WTC11 (cell line): ENCODE measurements around the gene TRPM2. TPM values are rescaled to one million over a fixed set of nuclear protein-coding genes. Genes with fewer than 3 reads are reported as not detected.
"Not testable (repeated sequence)": the region's sequence is repeated elsewhere in the genome, so short reads cannot be mapped to it uniquely, and the experiment has no call there.

Experiments
- ATAC-seq: fragments of 200-7000 bp; cut with Tn5 transposase; 2 replicates; pipeline ENCODE4 v1.10.0; 2021; ENCODE audit warnings: mild to moderate bottlenecking, moderate library complexity
- CTCF ChIA-PET: fragments of 300-600 bp; sonication (Branson Sonifier 250); formaldehyde crosslinking; loops from one replicate; lab custom pipeline; 2021; ENCODE audit warnings: antibody characterized with exemption; lab: Charles Lee
- POLR2A ChIA-PET: fragments of 350-600 bp; sonication (Branson Sonifier 250); formaldehyde crosslinking; loops from one replicate; lab custom pipeline; 2021; ENCODE audit warnings: antibody characterized with exemption; lab: Charles Lee
- DNase-seq: peaks from one replicate; pipeline ENCODE4 v3.0.0; 2021; ENCODE audit warnings: low spot score
- H3K27ac Mint-ChIP-seq: 2 replicates; pipeline ENCODE4 v1.8.0; 2021; ENCODE audit warnings: mixed read lengths
- H3K27me3 Mint-ChIP-seq: 2 replicates; pipeline ENCODE4 v1.8.0; 2021; ENCODE audit warnings: low read depth, mild to moderate bottlenecking, moderate library complexity, mixed read lengths
- H3K36me3 Mint-ChIP-seq: 2 replicates; pipeline ENCODE4 v1.8.0; 2021; ENCODE audit warnings: mixed read lengths
- H3K4me1 Mint-ChIP-seq: 2 replicates; pipeline ENCODE4 v1.8.0; 2022; ENCODE audit warnings: mixed read lengths
- H3K4me3 Mint-ChIP-seq: 2 replicates; pipeline ENCODE4 v1.8.0; 2021; ENCODE audit warnings: mild to moderate bottlenecking, moderate library complexity, mixed read lengths
- H3K9me3 Mint-ChIP-seq: 2 replicates; pipeline ENCODE4 v1.8.0; 2021; ENCODE audit warnings: mixed read lengths
- ELF4 ChIP-seq: sonication (generic); formaldehyde crosslinking; IDR thresholded peaks from 2 replicates; pipeline ENCODE4 v1.8.1; 2022; ENCODE audit warnings: low read depth, mild to moderate bottlenecking, moderate library complexity, missing genetic modification reagents
- GRHL2 ChIP-seq: fragments of 250-450 bp; sonication (Bioruptor Pico); IDR thresholded peaks from 2 replicates; pipeline ENCODE4 v1.8.0; 2022; ENCODE audit warnings: mild to moderate bottlenecking, moderate library complexity; ENCODE audit not compliant: insufficient replicate concordance, severe bottlenecking
- JAZF1 ChIP-seq: fragments of 250-450 bp; sonication (Bioruptor Pico); IDR thresholded peaks from 2 replicates; pipeline ENCODE4 v1.9.0; 2021; ENCODE audit warnings: moderate library complexity, mild to moderate bottlenecking, inconsistent platforms
- MYBL2 ChIP-seq: sonication (generic); formaldehyde crosslinking; IDR thresholded peaks from 2 replicates; pipeline ENCODE4 v1.8.1; 2023; ENCODE audit warnings: mild to moderate bottlenecking, moderate library complexity, missing genetic modification reagents
- NR1H2 ChIP-seq: sonication (generic); formaldehyde crosslinking; IDR thresholded peaks from 2 replicates; pipeline ENCODE4 v1.9.0; 2021; ENCODE audit warnings: mild to moderate bottlenecking, moderate library complexity, missing genetic modification reagents
- TEAD1 ChIP-seq: sonication (generic); formaldehyde crosslinking; IDR thresholded peaks from 2 replicates; pipeline ENCODE4 v1.8.0; 2022; ENCODE audit warnings: mild to moderate bottlenecking, missing genetic modification reagents
- ZNF121 ChIP-seq: sonication (generic); formaldehyde crosslinking; IDR thresholded peaks from 2 replicates; pipeline ENCODE4 v1.8.0; 2023; ENCODE audit warnings: missing genetic modification reagents
- ZNF138 ChIP-seq: sonication (generic); formaldehyde crosslinking; conservative IDR thresholded peaks from 2 replicates; pipeline ENCODE4 v1.8.1; 2022; ENCODE audit warnings: mild to moderate bottlenecking, moderate library complexity, missing genetic modification reagents
- ZNF232 ChIP-seq: sonication (generic); formaldehyde crosslinking; IDR thresholded peaks from 2 replicates; pipeline ENCODE4 v1.8.0; 2022; ENCODE audit warnings: mild to moderate bottlenecking, missing genetic modification reagents
- ZNF263 ChIP-seq: sonication (generic); formaldehyde crosslinking; IDR thresholded peaks from 2 replicates; pipeline ENCODE4 v1.8.1; 2022; ENCODE audit warnings: low read depth, mild to moderate bottlenecking, moderate library complexity, missing genetic modification reagents
- ZNF671 ChIP-seq: fragments of 250-450 bp; sonication (Bioruptor Pico); IDR thresholded peaks from 2 replicates; pipeline ENCODE4 v1.8.0; 2021; ENCODE audit warnings: mild to moderate bottlenecking
- total RNA-seq: library from RNA; stranded (reverse); gene quantifications from 3 replicates; pipeline ENCODE4 v1.2.3, GENCODE V29; 2021
- TF ChIP-seq, protein P1 (sequence below): sonication (generic); formaldehyde crosslinking; IDR thresholded peaks from 2 replicates; pipeline ENCODE4 v1.8.0; 2023; ENCODE audit warnings: missing genetic modification reagents, mild to moderate bottlenecking, borderline replicate concordance
- TF ChIP-seq, protein P2 (sequence below): sonication (generic); formaldehyde crosslinking; IDR thresholded peaks from 2 replicates; pipeline ENCODE4 v1.8.1; 2023; ENCODE audit warnings: mild to moderate bottlenecking, missing genetic modification reagents
- TF ChIP-seq, protein P3 (sequence below): sonication (generic); formaldehyde crosslinking; IDR thresholded peaks from 2 replicates; pipeline ENCODE4 v1.8.1; 2022; ENCODE audit warnings: low read depth, mild to moderate bottlenecking, moderate library complexity, missing genetic modification reagents, borderline replicate concordance
- TF ChIP-seq, protein P4 (sequence below): sonication (generic); formaldehyde crosslinking; IDR thresholded peaks from 2 replicates; pipeline ENCODE4 v1.8.1; 2023; ENCODE audit warnings: mild to moderate bottlenecking, missing genetic modification reagents, borderline replicate concordance
- TF ChIP-seq, protein P5 (sequence below): fragments of 250-450 bp; sonication (Bioruptor Pico); IDR thresholded peaks from 2 replicates; pipeline ENCODE4 v1.9.0; 2021; ENCODE audit warnings: mild to moderate bottlenecking, borderline replicate concordance

Gene TRPM2
- total RNA-seq, 1 experiment from 2014 or later, result 0.92 TPM

DNA sequence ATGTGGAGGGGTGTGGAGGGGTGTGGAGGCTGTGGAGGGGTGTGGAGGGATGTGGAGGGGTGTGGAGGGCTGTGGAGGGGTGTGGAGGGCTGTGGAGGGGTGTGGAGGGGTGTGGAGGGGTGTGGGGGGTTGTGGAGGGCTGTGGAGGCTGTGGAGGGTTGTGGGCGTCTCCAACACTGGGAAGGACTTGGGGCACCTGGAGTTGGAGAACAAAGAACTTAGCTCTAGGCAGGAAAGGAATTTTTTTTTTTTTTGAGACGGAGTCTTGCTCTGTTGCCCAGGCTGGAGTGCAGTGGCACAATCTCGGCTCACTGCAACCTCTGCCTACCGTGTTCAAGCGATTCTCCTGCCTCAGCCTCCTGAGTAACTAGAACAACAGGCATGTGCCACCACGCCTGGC, 43.4 kb downstream of the TRPM2 start:
- H3K4me1 Mint-ChIP-seq, H3K27ac Mint-ChIP-seq, H3K4me3 Mint-ChIP-seq, POLR2A ChIA-PET, CTCF ChIA-PET, ATAC-seq, H3K36me3 Mint-ChIP-seq, H3K27me3 Mint-ChIP-seq, DNase-seq: not testable (repeated sequence)
- TF ChIP-seq ZNF121 (CRISPR knock-in tag), result 0 out of 2 replicates have a peak, but pooled peaks have one; percentile 12
- peaks cover 14% of the 10 kb centered on the region for H3K9me3 Mint-ChIP-seq

DNA sequence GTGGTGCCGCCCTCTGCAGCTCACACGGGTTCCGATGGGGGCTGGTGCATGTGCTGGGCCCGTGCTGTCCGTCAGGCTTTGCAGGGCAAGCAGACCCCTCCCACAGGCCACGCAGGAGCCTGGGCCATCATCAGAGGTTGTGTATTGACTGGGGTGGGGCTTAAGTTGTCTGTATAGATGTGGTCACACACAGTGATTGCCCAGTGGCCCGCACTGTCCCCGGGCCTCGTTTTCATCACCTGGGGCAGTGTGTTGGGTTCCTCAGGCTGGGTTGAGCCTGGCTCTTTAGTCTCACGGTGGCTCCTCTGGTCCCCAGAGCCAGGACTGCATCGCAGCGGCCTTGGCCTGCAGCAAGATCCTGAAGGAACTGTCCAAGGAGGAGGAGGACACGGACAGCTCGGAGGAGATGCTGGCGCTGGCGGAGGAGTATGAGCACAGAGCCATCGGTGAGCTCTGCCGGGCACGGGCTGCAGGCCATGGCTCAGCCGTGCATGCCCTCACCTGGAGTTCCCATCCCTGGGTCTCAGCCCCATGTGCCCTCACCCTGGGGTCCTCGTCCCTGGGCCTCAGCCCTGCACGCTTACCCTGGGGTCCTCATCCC, 44.1 kb downstream of the TRPM2 start:
- ChIA-PET POLR2A (no interaction called here), CTCF (no interaction called here)
- H3K27ac Mint-ChIP-seq, result no peak overlapping the region
- H3K9me3 Mint-ChIP-seq, result peaks cover 14% of the 10 kb centered on the region
- H3K4me1 Mint-ChIP-seq, result no peaks in the 10 kb centered on the region
- H3K36me3 Mint-ChIP-seq, result no peaks in the 10 kb centered on the region
- no peak for DNase-seq
- H3K27me3 Mint-ChIP-seq, result no peaks in the 10 kb centered on the region
- TF ChIP-seq ELF4 (CRISPR knock-in tag) (no peak), ZNF263 (no peak), ZNF232 (CRISPR knock-in tag) (no peak), JAZF1 (CRISPR knock-in tag) (no peak), NR1H2 (CRISPR knock-in tag) (no peak), GRHL2 (CRISPR knock-in tag) (no peak), TEAD1 (CRISPR knock-in tag) (no peak), MYBL2 (CRISPR knock-in tag) (no peak)
- TF ChIP-seq, protein P1, sequence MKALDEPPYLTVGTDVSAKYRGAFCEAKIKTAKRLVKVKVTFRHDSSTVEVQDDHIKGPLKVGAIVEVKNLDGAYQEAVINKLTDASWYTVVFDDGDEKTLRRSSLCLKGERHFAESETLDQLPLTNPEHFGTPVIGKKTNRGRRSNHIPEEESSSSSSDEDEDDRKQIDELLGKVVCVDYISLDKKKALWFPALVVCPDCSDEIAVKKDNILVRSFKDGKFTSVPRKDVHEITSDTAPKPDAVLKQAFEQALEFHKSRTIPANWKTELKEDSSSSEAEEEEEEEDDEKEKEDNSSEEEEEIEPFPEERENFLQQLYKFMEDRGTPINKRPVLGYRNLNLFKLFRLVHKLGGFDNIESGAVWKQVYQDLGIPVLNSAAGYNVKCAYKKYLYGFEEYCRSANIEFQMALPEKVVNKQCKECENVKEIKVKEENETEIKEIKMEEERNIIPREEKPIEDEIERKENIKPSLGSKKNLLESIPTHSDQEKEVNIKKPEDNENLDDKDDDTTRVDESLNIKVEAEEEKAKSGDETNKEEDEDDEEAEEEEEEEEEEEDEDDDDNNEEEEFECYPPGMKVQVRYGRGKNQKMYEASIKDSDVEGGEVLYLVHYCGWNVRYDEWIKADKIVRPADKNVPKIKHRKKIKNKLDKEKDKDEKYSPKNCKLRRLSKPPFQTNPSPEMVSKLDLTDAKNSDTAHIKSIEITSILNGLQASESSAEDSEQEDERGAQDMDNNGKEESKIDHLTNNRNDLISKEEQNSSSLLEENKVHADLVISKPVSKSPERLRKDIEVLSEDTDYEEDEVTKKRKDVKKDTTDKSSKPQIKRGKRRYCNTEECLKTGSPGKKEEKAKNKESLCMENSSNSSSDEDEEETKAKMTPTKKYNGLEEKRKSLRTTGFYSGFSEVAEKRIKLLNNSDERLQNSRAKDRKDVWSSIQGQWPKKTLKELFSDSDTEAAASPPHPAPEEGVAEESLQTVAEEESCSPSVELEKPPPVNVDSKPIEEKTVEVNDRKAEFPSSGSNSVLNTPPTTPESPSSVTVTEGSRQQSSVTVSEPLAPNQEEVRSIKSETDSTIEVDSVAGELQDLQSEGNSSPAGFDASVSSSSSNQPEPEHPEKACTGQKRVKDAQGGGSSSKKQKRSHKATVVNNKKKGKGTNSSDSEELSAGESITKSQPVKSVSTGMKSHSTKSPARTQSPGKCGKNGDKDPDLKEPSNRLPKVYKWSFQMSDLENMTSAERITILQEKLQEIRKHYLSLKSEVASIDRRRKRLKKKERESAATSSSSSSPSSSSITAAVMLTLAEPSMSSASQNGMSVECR, result no peak
- TF ChIP-seq, protein P2, sequence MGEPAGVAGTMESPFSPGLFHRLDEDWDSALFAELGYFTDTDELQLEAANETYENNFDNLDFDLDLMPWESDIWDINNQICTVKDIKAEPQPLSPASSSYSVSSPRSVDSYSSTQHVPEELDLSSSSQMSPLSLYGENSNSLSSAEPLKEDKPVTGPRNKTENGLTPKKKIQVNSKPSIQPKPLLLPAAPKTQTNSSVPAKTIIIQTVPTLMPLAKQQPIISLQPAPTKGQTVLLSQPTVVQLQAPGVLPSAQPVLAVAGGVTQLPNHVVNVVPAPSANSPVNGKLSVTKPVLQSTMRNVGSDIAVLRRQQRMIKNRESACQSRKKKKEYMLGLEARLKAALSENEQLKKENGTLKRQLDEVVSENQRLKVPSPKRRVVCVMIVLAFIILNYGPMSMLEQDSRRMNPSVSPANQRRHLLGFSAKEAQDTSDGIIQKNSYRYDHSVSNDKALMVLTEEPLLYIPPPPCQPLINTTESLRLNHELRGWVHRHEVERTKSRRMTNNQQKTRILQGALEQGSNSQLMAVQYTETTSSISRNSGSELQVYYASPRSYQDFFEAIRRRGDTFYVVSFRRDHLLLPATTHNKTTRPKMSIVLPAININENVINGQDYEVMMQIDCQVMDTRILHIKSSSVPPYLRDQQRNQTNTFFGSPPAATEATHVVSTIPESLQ (CRISPR knock-in tag), result no peak
- TF ChIP-seq, protein P3, sequence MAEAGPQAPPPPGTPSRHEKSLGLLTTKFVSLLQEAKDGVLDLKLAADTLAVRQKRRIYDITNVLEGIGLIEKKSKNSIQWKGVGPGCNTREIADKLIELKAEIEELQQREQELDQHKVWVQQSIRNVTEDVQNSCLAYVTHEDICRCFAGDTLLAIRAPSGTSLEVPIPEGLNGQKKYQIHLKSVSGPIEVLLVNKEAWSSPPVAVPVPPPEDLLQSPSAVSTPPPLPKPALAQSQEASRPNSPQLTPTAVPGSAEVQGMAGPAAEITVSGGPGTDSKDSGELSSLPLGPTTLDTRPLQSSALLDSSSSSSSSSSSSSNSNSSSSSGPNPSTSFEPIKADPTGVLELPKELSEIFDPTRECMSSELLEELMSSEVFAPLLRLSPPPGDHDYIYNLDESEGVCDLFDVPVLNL (CRISPR knock-in tag), result no peak
- ATAC-seq, result peak; percentile 56; the same call in 1 of the 2 replicates
- no peak overlapping the region for H3K4me3 Mint-ChIP-seq

DNA sequence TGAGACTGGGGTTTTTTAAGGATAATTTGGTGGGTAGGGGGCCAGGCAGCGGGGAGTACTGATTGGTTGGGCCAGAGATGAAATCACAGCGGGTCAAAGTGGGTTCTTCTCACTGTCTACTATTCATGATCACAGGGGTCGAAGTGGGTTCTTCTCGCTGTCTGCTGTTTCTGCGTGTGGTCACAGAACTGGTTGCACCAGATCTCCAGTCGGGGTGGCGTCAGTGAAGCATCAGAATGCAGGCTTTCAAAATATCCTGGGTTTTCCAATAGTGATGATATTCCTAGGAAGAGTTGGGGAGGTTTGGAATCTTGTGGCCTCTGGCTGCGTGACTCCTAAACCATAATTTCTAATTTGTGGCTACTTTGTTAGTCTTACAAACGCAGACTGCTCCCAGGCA, 45.1 kb downstream of the TRPM2 start:
- peak overlapping the region; percentile 19; the same call in 1 of the 2 replicates for H3K27ac Mint-ChIP-seq
- no peak for DNase-seq
- no peaks in the 10 kb centered on the region for H3K4me1 Mint-ChIP-seq
- no peak overlapping the region for H3K4me3 Mint-ChIP-seq
- no peaks in the 10 kb centered on the region for H3K36me3 Mint-ChIP-seq
- no peak for ATAC-seq
- POLR2A ChIA-PET, result no interaction called here
- H3K27me3 Mint-ChIP-seq, result no peaks in the 10 kb centered on the region
- CTCF ChIA-PET, result no interaction called here
- peaks cover 5% of the 10 kb centered on the region for H3K9me3 Mint-ChIP-seq
- TF ChIP-seq GRHL2 (CRISPR knock-in tag) (no peak), ZNF671 (CRISPR knock-in tag) (no peak), ZNF138 (CRISPR knock-in tag) (no peak), ZNF121 (CRISPR knock-in tag) (no peak)
- TF ChIP-seq, protein P4, sequence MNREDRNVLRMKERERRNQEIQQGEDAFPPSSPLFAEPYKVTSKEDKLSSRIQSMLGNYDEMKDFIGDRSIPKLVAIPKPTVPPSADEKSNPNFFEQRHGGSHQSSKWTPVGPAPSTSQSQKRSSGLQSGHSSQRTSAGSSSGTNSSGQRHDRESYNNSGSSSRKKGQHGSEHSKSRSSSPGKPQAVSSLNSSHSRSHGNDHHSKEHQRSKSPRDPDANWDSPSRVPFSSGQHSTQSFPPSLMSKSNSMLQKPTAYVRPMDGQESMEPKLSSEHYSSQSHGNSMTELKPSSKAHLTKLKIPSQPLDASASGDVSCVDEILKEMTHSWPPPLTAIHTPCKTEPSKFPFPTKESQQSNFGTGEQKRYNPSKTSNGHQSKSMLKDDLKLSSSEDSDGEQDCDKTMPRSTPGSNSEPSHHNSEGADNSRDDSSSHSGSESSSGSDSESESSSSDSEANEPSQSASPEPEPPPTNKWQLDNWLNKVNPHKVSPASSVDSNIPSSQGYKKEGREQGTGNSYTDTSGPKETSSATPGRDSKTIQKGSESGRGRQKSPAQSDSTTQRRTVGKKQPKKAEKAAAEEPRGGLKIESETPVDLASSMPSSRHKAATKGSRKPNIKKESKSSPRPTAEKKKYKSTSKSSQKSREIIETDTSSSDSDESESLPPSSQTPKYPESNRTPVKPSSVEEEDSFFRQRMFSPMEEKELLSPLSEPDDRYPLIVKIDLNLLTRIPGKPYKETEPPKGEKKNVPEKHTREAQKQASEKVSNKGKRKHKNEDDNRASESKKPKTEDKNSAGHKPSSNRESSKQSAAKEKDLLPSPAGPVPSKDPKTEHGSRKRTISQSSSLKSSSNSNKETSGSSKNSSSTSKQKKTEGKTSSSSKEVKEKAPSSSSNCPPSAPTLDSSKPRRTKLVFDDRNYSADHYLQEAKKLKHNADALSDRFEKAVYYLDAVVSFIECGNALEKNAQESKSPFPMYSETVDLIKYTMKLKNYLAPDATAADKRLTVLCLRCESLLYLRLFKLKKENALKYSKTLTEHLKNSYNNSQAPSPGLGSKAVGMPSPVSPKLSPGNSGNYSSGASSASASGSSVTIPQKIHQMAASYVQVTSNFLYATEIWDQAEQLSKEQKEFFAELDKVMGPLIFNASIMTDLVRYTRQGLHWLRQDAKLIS, result no peak
- TF ChIP-seq, protein P5, sequence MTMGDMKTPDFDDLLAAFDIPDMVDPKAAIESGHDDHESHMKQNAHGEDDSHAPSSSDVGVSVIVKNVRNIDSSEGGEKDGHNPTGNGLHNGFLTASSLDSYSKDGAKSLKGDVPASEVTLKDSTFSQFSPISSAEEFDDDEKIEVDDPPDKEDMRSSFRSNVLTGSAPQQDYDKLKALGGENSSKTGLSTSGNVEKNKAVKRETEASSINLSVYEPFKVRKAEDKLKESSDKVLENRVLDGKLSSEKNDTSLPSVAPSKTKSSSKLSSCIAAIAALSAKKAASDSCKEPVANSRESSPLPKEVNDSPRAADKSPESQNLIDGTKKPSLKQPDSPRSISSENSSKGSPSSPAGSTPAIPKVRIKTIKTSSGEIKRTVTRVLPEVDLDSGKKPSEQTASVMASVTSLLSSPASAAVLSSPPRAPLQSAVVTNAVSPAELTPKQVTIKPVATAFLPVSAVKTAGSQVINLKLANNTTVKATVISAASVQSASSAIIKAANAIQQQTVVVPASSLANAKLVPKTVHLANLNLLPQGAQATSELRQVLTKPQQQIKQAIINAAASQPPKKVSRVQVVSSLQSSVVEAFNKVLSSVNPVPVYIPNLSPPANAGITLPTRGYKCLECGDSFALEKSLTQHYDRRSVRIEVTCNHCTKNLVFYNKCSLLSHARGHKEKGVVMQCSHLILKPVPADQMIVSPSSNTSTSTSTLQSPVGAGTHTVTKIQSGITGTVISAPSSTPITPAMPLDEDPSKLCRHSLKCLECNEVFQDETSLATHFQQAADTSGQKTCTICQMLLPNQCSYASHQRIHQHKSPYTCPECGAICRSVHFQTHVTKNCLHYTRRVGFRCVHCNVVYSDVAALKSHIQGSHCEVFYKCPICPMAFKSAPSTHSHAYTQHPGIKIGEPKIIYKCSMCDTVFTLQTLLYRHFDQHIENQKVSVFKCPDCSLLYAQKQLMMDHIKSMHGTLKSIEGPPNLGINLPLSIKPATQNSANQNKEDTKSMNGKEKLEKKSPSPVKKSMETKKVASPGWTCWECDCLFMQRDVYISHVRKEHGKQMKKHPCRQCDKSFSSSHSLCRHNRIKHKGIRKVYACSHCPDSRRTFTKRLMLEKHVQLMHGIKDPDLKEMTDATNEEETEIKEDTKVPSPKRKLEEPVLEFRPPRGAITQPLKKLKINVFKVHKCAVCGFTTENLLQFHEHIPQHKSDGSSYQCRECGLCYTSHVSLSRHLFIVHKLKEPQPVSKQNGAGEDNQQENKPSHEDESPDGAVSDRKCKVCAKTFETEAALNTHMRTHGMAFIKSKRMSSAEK (CRISPR knock-in tag), result no peak
